NCI-H1694 treated with DMSO at 0.1 percent for 48 hours (cell line): ENCODE results near the gene IL1RAP.
"Not testable (repeated sequence)": the region's sequence is repeated elsewhere in the genome, so short reads cannot be mapped to it uniquely, and the experiment has no call there.

ENCODE experiments used
- DNase-seq: peaks from one replicate; lab custom pipeline; 2025; lab: John Stamatoyannopoulos, UW

Gene IL1RAP

DNA sequence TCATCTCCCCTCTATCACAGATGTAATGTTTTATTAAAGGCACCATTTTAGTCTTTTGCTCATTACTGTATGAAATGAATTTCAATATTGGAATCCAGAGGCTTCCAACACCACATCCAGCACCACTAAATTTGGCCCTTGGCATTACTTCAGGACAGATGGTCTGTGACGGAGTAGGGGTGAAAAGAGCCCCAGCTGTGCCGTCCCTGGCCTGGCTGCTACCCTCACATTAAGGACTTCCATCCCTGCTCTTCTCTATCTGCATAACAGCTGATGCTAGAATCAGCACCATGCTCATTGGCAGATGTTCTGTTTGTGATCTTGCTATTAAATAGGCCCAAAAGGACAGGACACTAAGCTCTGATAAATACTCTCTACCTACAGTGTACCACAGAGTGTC lies 152.9 kb downstream of the IL1RAP start:
- no peak for DNase-seq

DNA sequence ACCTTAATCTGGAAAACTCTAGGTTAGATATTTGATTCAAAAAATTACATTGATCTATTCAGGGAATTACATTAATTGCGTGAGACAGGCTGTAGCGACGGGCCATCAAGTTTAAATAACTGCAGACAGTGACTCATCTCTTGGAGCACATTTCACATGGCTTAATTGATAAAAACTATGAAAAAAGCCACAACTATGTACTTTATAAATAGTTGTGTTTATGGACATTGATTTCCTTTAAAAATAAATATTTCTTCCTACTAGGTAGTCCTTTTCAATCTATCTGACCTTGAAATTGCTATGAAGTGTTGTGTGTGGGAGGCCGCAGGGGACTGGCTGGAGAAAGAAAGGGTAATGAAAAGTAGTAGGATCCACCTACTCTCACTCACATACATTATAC lies 157.8 kb downstream of the IL1RAP start:
- DNase-seq, result no peak

DNA sequence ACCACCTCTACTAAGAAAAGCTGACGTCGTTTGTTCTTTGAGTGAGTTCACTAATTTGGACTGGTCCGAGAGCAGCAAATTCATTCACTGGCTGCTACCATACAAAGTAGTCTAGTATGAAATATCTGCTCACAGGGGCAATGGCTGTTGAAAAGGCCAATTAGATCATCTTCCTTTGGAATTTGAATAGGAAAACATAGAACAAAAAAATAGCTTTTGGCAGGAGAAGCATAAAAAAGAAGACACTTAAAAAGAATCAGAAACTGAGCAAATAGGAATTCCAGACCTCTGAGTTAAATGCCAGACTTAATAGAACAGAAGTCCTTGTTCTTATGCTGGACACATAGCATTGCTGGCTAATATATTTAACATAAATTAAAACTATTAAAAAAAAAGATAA lies 159.3 kb downstream of the IL1RAP start:
- no peak for DNase-seq

DNA sequence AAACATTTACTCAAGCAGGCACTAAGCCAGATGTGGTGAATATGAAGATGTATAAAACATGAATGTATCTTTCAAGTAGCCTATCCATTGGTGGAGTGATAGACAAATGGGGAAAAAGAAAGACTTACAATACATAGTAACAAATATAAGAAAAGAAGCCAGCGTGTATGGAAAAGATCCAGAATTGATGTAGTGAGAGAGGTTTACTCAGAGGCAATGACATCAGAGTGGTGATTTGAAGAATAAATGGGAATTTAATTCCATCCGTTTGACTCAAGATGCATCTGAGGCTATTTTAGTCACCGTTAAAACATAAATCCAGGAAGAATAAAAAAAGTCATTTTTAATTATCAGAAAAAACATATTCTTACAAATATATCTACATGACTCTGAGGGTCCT lies 162.6 kb downstream of the IL1RAP start:
- no peak for DNase-seq

DNA sequence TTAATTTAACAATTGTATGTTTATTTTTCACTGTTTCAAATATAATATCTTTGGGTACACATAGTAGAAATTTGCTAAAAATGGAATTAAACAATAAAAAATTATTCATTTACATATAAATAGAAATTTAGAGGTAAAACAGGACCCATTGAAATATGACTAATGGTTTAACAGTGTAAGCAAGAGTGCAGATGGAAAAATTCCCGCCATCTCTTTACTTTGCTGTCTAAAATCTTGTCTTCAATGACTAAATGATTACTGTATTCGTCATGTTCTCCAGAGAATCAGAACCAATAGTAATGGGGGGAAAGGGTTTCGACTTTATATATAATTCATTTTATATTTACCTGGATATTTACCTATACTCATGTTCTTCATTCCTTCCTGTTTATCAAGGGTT lies 163.1 kb downstream of the IL1RAP start:
- no peak for DNase-seq

DNA sequence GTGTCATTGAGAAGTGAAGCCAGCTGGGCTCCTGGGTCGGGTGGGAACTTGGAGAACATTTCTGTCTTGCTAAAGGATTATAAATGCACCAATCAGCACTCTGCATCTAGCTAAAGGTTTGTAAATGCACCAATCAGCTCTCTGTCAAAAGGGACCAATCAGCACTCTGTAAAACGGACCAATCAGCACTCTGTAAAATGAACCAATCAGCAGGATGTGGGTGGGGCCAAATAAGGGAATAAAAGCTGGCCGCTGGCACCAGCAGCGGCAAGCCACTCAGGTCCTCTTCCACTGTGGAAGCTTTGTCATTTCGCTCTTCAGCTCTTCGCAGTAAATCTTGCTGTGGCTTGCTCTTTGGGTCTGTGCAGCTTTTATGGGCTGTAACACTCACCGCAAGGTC lies 164.0 kb downstream of the IL1RAP start:
- DNase-seq, result not testable (repeated sequence)

DNA sequence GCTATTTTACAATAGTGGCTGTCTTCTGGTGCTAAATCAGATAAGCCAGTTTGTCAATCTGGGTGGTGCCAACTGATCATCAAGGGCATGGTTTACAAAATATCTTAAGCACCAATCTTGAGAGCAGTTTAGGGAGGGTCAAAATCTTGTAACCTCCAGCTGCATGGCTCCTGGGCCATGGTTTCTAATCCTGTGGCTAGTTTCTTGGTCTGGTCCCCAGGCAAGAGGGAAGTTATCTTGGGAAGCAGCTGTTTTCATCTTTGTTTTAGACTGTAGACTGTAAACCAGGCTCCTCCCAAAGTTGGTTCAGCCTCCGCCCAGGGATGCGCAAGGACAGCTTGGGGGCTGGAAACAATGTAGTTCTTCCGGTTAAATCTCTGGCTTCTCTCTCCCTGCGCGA lies 166.8 kb downstream of the IL1RAP start:
- no peak for DNase-seq

DNA sequence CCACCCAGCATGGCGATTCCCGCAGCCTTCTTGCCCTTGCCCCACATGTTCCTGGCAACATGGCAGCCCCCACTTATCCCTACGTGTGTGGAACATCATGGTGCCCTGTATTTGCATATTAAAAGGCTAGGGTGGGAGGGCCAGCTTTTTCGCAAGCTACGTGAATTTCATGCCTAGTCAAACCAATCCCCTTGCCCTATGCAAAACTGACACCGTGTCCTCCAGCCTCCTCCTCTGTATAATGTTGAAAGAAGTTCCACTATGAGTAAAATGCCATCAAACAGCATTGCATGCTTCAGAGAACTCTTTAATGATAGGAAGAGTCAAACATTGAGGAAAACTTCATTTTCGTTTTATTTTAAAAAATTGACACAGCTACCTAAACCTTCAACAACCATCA lies 170.9 kb downstream of the IL1RAP start:
- no peak for DNase-seq

DNA sequence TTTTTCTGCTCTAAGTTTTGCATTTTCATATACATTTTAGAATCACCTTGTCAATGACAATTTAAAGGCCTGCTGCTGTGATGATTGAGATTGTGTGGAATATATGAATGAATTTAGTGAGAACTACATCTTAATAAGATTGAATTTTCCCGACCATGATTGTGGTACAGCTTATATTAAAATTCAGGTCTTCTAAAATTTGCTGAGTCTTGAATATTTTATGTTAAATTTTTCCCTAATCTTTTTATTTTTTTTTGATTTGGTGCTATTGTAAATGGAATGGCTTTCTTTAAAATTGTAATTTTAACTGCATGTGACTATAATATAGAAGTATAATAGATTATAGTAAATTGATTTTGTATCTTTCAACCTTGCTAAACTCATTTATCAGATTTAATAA lies 172.1 kb downstream of the IL1RAP start:
- no peak for DNase-seq

DNA sequence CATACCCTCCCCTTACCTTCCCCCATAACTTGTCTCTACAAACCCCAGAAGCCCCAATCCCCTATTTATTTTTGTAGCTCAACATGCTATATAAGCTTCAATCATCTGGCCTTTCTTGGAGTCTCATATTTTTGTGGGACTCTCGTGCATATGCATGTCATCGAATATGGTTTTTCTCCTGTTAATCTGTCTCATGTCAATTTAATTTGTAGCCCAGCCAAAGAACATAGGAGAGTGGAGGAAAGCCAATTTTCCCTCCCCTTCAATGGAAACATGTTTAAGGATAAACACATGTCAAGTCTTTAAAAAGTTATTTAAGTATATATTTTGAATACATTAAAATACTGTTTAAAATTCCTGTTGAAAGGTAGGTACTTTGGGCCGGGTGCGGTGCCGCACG lies 176.4 kb downstream of the IL1RAP start:
- DNase-seq, result no peak

DNA sequence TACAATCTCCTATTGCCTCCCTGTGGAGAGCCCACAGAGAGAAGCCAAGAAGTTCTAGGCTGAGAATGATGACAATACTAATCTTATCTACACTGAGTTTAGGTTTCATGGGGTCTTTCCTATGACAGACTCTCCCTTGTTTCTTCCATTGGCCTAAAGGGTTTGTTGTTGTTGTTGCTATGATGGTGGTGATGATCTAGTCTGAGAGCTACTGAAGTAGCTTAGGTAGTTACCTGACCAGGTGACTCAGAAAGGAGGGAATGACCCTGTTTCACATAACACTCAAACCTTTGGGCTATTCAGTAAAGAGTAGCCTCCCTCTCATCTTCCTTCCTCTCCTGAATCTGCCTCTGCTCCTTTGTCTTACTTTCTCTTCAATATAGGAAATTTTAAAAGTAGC lies 178.4 kb downstream of the IL1RAP start:
- DNase-seq, result no peak

DNA sequence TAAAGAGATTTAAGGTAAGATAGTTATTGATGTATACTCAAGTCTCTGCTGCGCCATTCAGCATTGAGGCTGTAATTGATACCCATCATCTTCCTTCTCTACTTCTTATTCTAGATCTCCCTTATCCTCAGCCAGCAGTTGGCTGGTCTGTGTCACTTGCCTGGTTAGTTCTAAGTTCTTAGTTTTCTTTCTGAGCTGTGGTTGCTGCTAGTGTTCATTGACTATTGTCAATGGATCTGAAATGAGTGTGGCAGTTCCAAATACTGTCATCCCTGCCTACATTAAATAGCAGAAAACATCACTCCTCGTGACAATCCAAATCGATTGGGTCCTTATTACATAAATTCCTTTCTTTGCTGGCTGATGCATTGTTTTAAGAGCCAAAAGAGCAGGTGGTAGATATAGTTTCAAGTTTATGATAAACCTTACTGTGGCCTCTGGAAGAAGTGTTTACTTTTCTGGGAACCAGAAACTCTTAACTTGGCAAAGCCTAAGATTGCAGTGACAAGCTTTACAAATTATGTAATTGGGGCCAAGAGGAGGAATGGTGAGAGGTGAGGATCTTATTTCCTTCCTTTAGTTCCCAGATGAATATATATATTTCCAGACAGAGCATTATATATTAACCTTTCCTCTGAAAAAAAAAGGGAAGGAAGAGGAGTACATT lies 180.6 kb downstream of the IL1RAP start:
- DNase-seq, result no peak

DNA sequence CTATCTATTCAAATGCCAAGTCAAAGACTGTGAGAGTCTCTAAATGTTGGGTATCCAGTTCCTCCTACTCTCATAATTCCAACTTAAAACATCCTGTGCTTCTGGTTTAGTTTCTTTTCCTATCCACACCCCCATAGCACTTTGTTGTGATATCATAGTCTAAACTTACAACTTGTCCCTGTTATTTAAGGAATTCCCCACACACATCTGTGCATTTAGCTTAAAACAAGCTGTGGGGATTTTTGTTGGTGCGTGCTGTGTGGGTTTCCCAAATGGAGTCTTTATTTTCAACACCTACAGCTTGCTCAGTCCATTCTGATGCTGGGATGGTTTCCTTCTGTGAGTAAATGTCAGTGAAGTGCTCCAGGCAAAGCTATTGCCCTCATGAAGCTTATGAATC lies 181.3 kb downstream of the IL1RAP start:
- no peak for DNase-seq

DNA sequence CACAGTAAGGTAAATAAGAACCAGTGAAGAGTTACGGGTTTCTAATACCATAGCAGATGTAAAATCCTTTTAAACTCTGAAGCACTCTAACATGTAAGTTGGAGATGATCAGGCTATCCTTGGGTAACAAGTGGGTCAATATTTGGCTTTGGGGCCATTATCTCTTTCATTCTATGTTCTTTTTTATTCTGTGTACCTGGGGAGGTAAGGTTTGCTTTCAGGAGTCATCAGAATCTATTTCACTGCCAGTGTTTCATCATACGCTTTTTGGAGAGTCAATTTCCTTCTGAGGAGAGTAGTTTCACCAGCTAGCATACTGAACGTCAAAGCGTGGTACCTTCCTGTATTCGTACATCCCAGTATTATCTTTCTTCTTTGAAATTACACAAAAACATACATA lies 182.1 kb downstream of the IL1RAP start:
- no peak for DNase-seq

DNA sequence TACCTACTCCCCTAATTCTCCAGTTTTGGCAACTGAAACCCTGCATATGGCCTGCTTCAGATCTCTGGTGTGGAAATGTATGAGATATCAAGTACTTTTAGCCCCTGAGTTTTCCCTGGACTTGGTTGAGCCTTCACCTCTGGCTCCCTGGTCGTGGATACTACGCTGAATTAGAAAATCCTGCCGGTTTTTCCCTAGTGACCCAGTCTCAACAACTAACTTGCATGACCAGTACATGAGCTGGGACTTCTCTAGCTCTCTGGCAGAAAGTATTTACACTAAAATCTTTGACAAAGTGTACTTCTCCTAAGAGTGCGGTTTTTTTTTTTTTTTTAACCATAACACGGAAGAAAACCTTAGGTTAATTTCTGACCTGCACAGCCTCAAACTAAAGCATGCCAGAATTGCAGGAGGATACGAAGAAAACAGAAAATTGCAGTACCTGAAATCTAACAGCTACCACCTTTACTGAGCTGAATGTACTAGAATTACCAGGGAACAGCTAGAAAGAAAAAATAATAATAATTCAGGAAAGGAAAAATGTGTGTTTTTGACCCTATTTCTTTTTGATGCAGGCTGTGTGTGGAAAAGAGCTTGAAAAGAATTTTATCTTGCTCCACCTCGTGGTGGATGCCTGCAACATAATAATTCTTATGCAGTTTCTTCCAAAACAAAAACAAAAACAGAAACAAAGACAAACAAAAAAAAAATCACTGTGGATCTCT lies 183.1 kb downstream of the IL1RAP start:
- no peak for DNase-seq

DNA sequence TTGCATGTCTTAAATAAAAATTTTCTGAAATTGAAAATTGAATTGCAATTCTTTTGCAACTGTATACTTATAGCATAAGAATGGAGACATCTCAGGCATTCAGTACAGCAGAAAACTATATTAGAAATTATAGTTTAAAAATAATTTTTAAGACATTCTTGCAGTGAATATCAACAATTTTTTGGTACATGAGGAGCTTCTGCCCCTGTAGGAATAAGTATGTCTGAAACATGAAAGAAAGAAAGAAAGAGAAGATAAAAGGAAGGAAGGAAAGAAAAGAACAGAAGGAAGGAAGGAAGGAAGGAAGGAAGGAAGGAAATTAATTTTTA lies 183.6 kb downstream of the IL1RAP start:
- DNase-seq, result no peak

DNA sequence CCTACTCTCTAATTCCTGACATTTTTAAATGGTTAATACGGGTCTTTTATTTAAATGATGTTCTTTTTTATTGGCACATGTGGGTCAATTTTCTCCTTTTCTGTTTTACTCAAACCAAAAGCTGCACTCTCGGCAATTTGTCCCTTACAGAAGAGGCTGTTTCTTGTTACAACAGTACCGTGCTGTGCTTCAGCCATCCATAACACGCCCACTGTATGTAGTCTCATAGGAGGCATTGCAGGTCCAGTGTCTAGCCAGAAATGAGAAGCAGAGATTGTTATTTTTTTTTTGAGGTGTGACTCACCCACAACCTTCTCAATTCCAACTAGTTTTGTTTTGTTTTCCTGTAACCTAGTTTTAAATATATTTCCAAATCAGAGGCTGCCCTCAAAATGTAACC lies 184.0 kb downstream of the IL1RAP start:
- DNase-seq, result no peak

DNA sequence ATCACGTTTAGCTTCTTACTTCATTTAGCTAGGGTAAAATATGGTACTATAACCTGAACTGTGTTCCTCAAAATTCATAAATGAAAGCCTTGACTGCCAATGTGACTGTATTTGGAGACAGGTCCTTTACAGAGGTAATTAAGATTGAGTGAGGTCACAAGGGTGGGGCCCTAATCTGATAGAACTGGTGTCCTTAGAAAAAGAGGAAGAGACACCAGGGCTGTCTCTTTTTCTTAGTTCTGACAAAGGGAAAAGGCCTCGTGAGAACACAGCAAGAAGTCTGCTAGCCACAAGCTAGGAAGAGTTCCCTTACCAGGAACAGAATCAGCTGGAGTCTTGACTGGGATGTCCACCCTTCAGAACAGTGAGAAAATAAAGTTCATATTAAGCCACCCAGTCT lies 185.9 kb downstream of the IL1RAP start:
- DNase-seq, result no peak

DNA sequence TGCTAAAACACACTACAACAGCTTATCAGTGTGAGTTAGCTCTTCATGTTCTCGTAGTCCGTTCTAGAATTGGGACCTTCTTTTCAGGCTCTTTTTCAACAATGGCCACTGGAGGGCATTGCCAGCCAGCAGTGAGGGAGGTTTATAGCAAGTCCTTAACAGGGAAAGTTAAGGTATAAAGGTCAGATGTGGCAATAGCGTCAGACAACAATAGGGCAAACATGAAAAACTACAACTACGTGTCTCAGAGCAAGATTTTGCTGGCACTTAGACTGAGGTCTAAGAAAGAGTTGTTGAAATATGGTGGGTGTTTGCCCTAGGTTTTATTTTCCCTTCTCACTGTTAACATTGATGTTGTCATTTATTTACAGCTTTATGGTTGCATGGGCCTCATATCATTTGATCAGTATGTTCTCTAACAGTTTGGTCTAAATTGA lies 187.2 kb downstream of the IL1RAP start:
- no peak for DNase-seq

DNA sequence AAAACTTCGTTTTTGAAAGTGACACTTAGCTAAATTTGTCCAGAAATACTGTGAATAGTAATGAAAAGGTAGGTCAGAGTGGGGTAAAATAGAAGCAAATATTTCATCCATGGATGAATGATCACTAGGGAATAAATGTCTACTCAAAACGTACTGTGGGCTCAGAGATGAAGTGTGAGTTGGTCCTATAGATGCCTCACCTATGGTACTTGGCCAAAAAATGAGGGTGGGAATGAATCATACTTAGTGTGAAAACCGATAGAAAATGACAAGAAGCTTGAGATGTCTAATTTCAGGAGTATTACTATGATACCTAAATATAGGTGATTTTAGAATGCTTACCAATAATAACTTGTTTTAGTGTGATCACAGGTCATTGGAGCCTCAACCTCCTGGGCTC lies 192.7 kb downstream of the IL1RAP start:
- no peak for DNase-seq
